WTC11 (cell line): ENCODE measurements around the gene PPP1R14B. TPM values are rescaled to one million over a fixed set of nuclear protein-coding genes. Genes with fewer than 3 reads are reported as not detected.
A peak's percentile ranks its signal among the peaks of the same experiment; 100 is the strongest.

ENCODE experiments used
- ATAC-seq: fragments of 200-7000 bp; cut with Tn5 transposase; 2 replicates; pipeline ENCODE4 v1.10.0; 2021; ENCODE audit warnings: mild to moderate bottlenecking, moderate library complexity
- CTCF ChIA-PET: fragments of 300-600 bp; sonication (Branson Sonifier 250); formaldehyde crosslinking; loops from one replicate; lab custom pipeline; 2021; ENCODE audit warnings: antibody characterized with exemption; lab: Charles Lee
- POLR2A ChIA-PET: fragments of 350-600 bp; sonication (Branson Sonifier 250); formaldehyde crosslinking; loops from one replicate; lab custom pipeline; 2021; ENCODE audit warnings: antibody characterized with exemption; lab: Charles Lee
- DNase-seq: peaks from one replicate; pipeline ENCODE4 v3.0.0; 2021; ENCODE audit warnings: low spot score
- H3K27ac Mint-ChIP-seq: 2 replicates; pipeline ENCODE4 v1.8.0; 2021; ENCODE audit warnings: mixed read lengths
- H3K27me3 Mint-ChIP-seq: 2 replicates; pipeline ENCODE4 v1.8.0; 2021; ENCODE audit warnings: low read depth, mild to moderate bottlenecking, moderate library complexity, mixed read lengths
- H3K36me3 Mint-ChIP-seq: 2 replicates; pipeline ENCODE4 v1.8.0; 2021; ENCODE audit warnings: mixed read lengths
- H3K4me1 Mint-ChIP-seq: 2 replicates; pipeline ENCODE4 v1.8.0; 2022; ENCODE audit warnings: mixed read lengths
- H3K4me3 Mint-ChIP-seq: 2 replicates; pipeline ENCODE4 v1.8.0; 2021; ENCODE audit warnings: mild to moderate bottlenecking, moderate library complexity, mixed read lengths
- H3K9me3 Mint-ChIP-seq: 2 replicates; pipeline ENCODE4 v1.8.0; 2021; ENCODE audit warnings: mixed read lengths
- CBFB ChIP-seq: sonication (generic); formaldehyde crosslinking; IDR thresholded peaks from 2 replicates; pipeline ENCODE4 v1.8.1; 2022; ENCODE audit warnings: mild to moderate bottlenecking, low read depth, missing genetic modification reagents
- EMX1 ChIP-seq: fragments of 250-450 bp; sonication (Bioruptor Pico); IDR thresholded peaks from 2 replicates; pipeline ENCODE4 v1.8.0; 2021; ENCODE audit warnings: mild to moderate bottlenecking
- ESRRA ChIP-seq: sonication (generic); formaldehyde crosslinking; IDR thresholded peaks from 2 replicates; pipeline ENCODE4 v1.8.1; 2022; ENCODE audit warnings: mild to moderate bottlenecking, missing genetic modification reagents, borderline replicate concordance
- IRF2 ChIP-seq: sonication (generic); formaldehyde crosslinking; IDR thresholded peaks from 2 replicates; pipeline ENCODE4 v1.8.0; 2022; ENCODE audit warnings: low read depth, missing genetic modification reagents, borderline replicate concordance
- MYBL2 ChIP-seq: sonication (generic); formaldehyde crosslinking; IDR thresholded peaks from 2 replicates; pipeline ENCODE4 v1.8.1; 2023; ENCODE audit warnings: mild to moderate bottlenecking, moderate library complexity, missing genetic modification reagents
- NFYB ChIP-seq: sonication (generic); formaldehyde crosslinking; conservative IDR thresholded peaks from 2 replicates; pipeline ENCODE4 v1.8.0; 2022; ENCODE audit warnings: low read depth, missing genetic modification reagents
- RELA ChIP-seq: sonication (generic); formaldehyde crosslinking; IDR thresholded peaks from 2 replicates; pipeline ENCODE4 v1.8.1; 2022; ENCODE audit warnings: missing genetic modification reagents, mild to moderate bottlenecking, borderline replicate concordance
- SMAD3 ChIP-seq: sonication (generic); formaldehyde crosslinking; IDR thresholded peaks from 2 replicates; pipeline ENCODE4 v1.8.0; 2022; ENCODE audit warnings: missing genetic modification reagents, mild to moderate bottlenecking, borderline replicate concordance
- TEAD4 ChIP-seq: sonication (generic); formaldehyde crosslinking; IDR thresholded peaks from 2 replicates; pipeline ENCODE4 v1.8.0; 2022; ENCODE audit warnings: mild to moderate bottlenecking, missing genetic modification reagents
- ZBTB21 ChIP-seq: sonication (generic); formaldehyde crosslinking; IDR thresholded peaks from 2 replicates; pipeline ENCODE4 v1.8.1; 2023; ENCODE audit warnings: mild to moderate bottlenecking, missing genetic modification reagents, borderline replicate concordance
- ZNF138 ChIP-seq: sonication (generic); formaldehyde crosslinking; conservative IDR thresholded peaks from 2 replicates; pipeline ENCODE4 v1.8.1; 2022; ENCODE audit warnings: mild to moderate bottlenecking, moderate library complexity, missing genetic modification reagents
- ZNF263 ChIP-seq: sonication (generic); formaldehyde crosslinking; IDR thresholded peaks from 2 replicates; pipeline ENCODE4 v1.8.1; 2022; ENCODE audit warnings: low read depth, mild to moderate bottlenecking, moderate library complexity, missing genetic modification reagents
- ZNF423 ChIP-seq: fragments of 250-450 bp; sonication (Bioruptor Pico); IDR thresholded peaks from 2 replicates; pipeline ENCODE4 v2.1.2; 2022; ENCODE audit warnings: mild to moderate bottlenecking, moderate library complexity
- total RNA-seq: library from RNA; stranded (reverse); gene quantifications from 3 replicates; pipeline ENCODE4 v1.2.3, GENCODE V29; 2021
- TF ChIP-seq, protein P1 (sequence below): fragments of 250-450 bp; sonication (Bioruptor Pico); IDR thresholded peaks from 2 replicates; pipeline ENCODE4 v1.9.0; 2021; ENCODE audit warnings: mild to moderate bottlenecking
- TF ChIP-seq, protein P2 (sequence below): fragments of 250-450 bp; sonication (Bioruptor Pico); IDR thresholded peaks from 2 replicates; pipeline ENCODE4 v1.8.0; 2021; ENCODE audit warnings: mild to moderate bottlenecking
- TF ChIP-seq, protein P3 (sequence below): sonication (generic); formaldehyde crosslinking; IDR thresholded peaks from 2 replicates; pipeline ENCODE4 v1.8.1; 2022; ENCODE audit warnings: missing genetic modification reagents, borderline replicate concordance
- TF ChIP-seq, protein P4 (sequence below): sonication (generic); formaldehyde crosslinking; IDR thresholded peaks from 2 replicates; pipeline ENCODE4 v1.8.0; 2023; ENCODE audit warnings: mild to moderate bottlenecking, missing genetic modification reagents
- TF ChIP-seq, protein P5 (sequence below): sonication (generic); formaldehyde crosslinking; conservative IDR thresholded peaks from 2 replicates; pipeline ENCODE4 v1.8.1; 2023; ENCODE audit warnings: mild to moderate bottlenecking, low read depth, missing genetic modification reagents, moderate library complexity
- TF ChIP-seq, protein P6 (sequence below): fragments of 250-450 bp; sonication (Bioruptor Pico); IDR thresholded peaks from 2 replicates; pipeline ENCODE4 v1.9.0; 2021; ENCODE audit warnings: moderate library complexity, mild to moderate bottlenecking, inconsistent platforms, borderline replicate concordance
- TF ChIP-seq, protein P7 (sequence below): fragments of 250-450 bp; sonication (Bioruptor Pico); IDR thresholded peaks from 2 replicates; pipeline ENCODE4 v1.9.0; 2021; ENCODE audit warnings: mild to moderate bottlenecking, borderline replicate concordance

Gene PPP1R14B
- total RNA-seq, 1 experiment from 2014 or later, result 471 TPM

DNA sequence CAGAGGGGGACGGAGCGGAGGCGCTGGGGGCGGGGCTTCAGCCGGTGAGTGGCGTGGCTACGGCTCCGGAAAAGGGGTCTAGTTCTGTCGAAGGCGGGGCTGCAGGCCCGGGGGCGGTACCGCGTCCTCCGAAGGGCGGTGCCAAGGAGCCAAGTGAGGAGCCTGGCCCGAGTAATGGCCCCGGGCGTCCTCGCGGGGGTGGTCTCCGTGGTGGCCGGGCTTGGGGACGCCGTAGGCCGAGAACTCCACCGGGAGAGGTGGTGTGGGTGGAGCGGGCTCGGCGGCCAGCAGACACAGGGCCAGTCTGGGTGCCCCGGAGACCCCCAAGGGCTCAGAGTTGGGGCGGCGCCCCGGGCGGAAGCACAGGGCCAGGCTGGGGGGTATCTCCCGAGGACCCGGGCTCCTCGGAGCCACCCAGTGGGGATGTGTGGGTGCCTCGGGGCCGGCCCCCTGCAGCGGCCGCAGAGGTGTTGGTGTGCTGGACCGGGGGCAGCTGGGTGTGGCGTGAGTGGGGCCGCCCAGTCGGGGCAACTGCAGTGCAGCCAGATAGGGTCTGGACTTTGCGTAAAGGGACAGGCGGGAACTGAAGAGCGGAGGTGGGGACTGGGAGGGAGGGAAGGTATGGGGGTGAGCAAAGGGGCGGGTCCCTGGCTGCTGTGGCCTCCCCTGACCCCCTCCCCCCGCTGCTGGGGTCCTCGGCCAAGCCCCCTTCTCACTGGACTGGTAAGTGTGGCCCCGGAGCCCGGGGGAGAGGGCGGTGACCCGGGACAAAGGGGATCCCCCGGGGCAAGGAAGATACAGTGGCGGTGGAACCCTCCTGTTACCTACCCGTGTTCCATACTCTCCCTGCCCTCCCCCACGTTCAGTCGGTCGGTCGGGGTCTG, 5.0 kb downstream of the PPP1R14B start (continued):
- TF ChIP-seq, protein P1, sequence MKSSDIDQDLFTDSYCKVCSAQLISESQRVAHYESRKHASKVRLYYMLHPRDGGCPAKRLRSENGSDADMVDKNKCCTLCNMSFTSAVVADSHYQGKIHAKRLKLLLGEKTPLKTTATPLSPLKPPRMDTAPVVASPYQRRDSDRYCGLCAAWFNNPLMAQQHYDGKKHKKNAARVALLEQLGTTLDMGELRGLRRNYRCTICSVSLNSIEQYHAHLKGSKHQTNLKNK (CRISPR knock-in tag), result peak; percentile 58; the same call in 1 of the 2 replicates
- TF ChIP-seq MYBL2 (CRISPR knock-in tag), result no peak
- TF ChIP-seq, protein P2, sequence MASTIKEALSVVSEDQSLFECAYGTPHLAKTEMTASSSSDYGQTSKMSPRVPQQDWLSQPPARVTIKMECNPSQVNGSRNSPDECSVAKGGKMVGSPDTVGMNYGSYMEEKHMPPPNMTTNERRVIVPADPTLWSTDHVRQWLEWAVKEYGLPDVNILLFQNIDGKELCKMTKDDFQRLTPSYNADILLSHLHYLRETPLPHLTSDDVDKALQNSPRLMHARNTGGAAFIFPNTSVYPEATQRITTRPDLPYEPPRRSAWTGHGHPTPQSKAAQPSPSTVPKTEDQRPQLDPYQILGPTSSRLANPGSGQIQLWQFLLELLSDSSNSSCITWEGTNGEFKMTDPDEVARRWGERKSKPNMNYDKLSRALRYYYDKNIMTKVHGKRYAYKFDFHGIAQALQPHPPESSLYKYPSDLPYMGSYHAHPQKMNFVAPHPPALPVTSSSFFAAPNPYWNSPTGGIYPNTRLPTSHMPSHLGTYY (CRISPR knock-in tag), result no peak
- TF ChIP-seq, protein P3, sequence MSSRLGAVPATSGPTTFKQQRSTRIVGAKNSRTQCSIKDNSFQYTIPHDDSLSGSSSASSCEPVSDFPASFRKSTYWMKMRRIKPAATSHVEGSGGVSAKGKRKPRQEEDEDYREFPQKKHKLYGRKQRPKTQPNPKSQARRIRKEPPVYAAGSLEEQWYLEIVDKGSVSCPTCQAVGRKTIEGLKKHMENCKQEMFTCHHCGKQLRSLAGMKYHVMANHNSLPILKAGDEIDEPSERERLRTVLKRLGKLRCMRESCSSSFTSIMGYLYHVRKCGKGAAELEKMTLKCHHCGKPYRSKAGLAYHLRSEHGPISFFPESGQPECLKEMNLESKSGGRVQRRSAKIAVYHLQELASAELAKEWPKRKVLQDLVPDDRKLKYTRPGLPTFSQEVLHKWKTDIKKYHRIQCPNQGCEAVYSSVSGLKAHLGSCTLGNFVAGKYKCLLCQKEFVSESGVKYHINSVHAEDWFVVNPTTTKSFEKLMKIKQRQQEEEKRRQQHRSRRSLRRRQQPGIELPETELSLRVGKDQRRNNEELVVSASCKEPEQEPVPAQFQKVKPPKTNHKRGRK (CRISPR knock-in tag), result no peak
- TF ChIP-seq NFYB (CRISPR knock-in tag), result no peak
- TF ChIP-seq ZNF138 (CRISPR knock-in tag), result no peak
- TF ChIP-seq, protein P4, sequence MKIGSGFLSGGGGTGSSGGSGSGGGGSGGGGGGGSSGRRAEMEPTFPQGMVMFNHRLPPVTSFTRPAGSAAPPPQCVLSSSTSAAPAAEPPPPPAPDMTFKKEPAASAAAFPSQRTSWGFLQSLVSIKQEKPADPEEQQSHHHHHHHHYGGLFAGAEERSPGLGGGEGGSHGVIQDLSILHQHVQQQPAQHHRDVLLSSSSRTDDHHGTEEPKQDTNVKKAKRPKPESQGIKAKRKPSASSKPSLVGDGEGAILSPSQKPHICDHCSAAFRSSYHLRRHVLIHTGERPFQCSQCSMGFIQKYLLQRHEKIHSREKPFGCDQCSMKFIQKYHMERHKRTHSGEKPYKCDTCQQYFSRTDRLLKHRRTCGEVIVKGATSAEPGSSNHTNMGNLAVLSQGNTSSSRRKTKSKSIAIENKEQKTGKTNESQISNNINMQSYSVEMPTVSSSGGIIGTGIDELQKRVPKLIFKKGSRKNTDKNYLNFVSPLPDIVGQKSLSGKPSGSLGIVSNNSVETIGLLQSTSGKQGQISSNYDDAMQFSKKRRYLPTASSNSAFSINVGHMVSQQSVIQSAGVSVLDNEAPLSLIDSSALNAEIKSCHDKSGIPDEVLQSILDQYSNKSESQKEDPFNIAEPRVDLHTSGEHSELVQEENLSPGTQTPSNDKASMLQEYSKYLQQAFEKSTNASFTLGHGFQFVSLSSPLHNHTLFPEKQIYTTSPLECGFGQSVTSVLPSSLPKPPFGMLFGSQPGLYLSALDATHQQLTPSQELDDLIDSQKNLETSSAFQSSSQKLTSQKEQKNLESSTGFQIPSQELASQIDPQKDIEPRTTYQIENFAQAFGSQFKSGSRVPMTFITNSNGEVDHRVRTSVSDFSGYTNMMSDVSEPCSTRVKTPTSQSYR (CRISPR knock-in tag), result 0 out of 2 replicates have a peak, but pooled peaks have one; percentile 31
- 0 out of 2 replicates have a peak, but pooled peaks have one; percentile 29 for TF ChIP-seq RELA (CRISPR knock-in tag)
- TF ChIP-seq ZBTB21 (CRISPR knock-in tag), result no peak
- TF ChIP-seq EMX1 (CRISPR knock-in tag), result 0 out of 2 replicates have a peak, but pooled peaks have one; percentile 22
- TF ChIP-seq CBFB, result no peak
- TF ChIP-seq ZNF263, result no peak; the same call in 1 of the 2 replicates
- TF ChIP-seq, protein P5, sequence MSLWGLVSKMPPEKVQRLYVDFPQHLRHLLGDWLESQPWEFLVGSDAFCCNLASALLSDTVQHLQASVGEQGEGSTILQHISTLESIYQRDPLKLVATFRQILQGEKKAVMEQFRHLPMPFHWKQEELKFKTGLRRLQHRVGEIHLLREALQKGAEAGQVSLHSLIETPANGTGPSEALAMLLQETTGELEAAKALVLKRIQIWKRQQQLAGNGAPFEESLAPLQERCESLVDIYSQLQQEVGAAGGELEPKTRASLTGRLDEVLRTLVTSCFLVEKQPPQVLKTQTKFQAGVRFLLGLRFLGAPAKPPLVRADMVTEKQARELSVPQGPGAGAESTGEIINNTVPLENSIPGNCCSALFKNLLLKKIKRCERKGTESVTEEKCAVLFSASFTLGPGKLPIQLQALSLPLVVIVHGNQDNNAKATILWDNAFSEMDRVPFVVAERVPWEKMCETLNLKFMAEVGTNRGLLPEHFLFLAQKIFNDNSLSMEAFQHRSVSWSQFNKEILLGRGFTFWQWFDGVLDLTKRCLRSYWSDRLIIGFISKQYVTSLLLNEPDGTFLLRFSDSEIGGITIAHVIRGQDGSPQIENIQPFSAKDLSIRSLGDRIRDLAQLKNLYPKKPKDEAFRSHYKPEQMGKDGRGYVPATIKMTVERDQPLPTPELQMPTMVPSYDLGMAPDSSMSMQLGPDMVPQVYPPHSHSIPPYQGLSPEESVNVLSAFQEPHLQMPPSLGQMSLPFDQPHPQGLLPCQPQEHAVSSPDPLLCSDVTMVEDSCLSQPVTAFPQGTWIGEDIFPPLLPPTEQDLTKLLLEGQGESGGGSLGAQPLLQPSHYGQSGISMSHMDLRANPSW (CRISPR knock-in tag), result no peak
- peak; percentile 60; the same call in 1 of the 2 replicates for TF ChIP-seq ZNF423
- no peak for TF ChIP-seq TEAD4 (CRISPR knock-in tag)
- 0 out of 2 replicates have a peak, but pooled peaks have one; percentile 57 for TF ChIP-seq ESRRA (CRISPR knock-in tag)
- TF ChIP-seq, all 79 proteins: peak for 10

DNA sequence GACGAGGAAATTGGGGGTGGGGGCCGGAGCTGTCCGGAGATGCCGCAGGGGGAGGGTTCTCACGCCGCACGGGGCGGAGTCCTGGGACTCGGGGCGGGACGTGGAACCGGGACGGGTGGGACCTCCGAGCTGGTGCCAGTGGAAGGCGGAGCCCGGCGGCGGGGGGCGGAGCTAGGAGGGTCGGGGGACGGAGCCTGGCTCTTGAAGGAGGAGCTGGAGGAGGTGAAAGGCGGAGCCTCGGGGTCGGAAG, 5.6 kb downstream of the PPP1R14B start:
- Mint-ChIP-seq H3K27me3 (no peaks in the 10 kb centered on the region), H3K4me1 (peaks cover 30% of the 10 kb centered on the region), H3K9me3 (no peaks in the 10 kb centered on the region), H3K4me3 (peak overlapping the region; percentile 88), H3K36me3 (peaks cover 12% of the 10 kb centered on the region), H3K27ac (peak overlapping the region; percentile 100; the same call in 1 of the 2 replicates)
- peak; percentile 85 for ATAC-seq
- ChIA-PET POLR2A (interaction anchor here (0.5 to 1.5 kb wide), 11 partner anchors 9 to 89 kb away, joined by 3 to 9 read pairs (median 4); partner anchors contain the start of genes PLCB3, PRDX5, STIP1 and TRMT112), CTCF (interaction anchor here (0.6 to 3.8 kb wide), 14 partner anchors 10 to 322 kb away, joined by 3 to 50 read pairs (median 4); partner anchors contain the start of genes ESRRA, NUDT22, PLCB3 and PRDX5)
- DNase-seq, result no peak
- TF ChIP-seq SMAD3 (CRISPR knock-in tag), result no peak
- no peak for TF ChIP-seq ZNF138 (CRISPR knock-in tag)
- no peak for TF ChIP-seq ZNF423
- TF ChIP-seq, protein P6, sequence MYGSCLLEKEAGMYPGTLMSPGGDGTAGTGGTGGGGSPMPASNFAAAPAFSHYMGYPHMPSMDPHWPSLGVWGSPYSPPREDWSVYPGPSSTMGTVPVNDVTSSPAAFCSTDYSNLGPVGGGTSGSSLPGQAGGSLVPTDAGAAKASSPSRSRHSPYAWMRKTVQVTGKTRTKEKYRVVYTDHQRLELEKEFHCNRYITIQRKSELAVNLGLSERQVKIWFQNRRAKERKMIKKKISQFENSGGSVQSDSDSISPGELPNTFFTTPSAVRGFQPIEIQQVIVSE (CRISPR knock-in tag), result no peak
- TF ChIP-seq, protein P7, sequence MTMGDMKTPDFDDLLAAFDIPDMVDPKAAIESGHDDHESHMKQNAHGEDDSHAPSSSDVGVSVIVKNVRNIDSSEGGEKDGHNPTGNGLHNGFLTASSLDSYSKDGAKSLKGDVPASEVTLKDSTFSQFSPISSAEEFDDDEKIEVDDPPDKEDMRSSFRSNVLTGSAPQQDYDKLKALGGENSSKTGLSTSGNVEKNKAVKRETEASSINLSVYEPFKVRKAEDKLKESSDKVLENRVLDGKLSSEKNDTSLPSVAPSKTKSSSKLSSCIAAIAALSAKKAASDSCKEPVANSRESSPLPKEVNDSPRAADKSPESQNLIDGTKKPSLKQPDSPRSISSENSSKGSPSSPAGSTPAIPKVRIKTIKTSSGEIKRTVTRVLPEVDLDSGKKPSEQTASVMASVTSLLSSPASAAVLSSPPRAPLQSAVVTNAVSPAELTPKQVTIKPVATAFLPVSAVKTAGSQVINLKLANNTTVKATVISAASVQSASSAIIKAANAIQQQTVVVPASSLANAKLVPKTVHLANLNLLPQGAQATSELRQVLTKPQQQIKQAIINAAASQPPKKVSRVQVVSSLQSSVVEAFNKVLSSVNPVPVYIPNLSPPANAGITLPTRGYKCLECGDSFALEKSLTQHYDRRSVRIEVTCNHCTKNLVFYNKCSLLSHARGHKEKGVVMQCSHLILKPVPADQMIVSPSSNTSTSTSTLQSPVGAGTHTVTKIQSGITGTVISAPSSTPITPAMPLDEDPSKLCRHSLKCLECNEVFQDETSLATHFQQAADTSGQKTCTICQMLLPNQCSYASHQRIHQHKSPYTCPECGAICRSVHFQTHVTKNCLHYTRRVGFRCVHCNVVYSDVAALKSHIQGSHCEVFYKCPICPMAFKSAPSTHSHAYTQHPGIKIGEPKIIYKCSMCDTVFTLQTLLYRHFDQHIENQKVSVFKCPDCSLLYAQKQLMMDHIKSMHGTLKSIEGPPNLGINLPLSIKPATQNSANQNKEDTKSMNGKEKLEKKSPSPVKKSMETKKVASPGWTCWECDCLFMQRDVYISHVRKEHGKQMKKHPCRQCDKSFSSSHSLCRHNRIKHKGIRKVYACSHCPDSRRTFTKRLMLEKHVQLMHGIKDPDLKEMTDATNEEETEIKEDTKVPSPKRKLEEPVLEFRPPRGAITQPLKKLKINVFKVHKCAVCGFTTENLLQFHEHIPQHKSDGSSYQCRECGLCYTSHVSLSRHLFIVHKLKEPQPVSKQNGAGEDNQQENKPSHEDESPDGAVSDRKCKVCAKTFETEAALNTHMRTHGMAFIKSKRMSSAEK (CRISPR knock-in tag), result no peak
- no peak for TF ChIP-seq IRF2 (CRISPR knock-in tag)
